Inflammatory macrophage treated with lipopolysaccharide for 1 hour (primary cell): ENCODE results near the gene NFS1.
"Not testable (repeated sequence)": the region's sequence is repeated elsewhere in the genome, so short reads cannot be mapped to it uniquely, and the experiment has no call there.

Source experiments
- DNase-seq, 2 donors: peaks; one replicate each; pipeline ENCODE4 v3.0.0-alpha.2; 2020 to 2022

NFS1 gene

GRCh38 chr20:35706591-35707529, 7.7 kb upstream of the NFS1 start:
- DNase-seq, result not testable (repeated sequence)

- not testable (repeated sequence) for DNase-seq
Measured at GRCh38 chr20:35705894-35706293, 6.7 kb upstream of the NFS1 start.

- DNase-seq, result no peak
Measured at GRCh38 chr20:35704514-35705261, 5.5 kb upstream of the NFS1 start.

- DNase-seq, result no peak
Measured at GRCh38 chr20:35702824-35703695, 3.9 kb upstream of the NFS1 start.

- no peak for DNase-seq
Measured at GRCh38 chr20:35702051-35702823, 3.1 kb upstream of the NFS1 start.

- DNase-seq, result no peak
Measured at GRCh38 chr20:35700625-35701148, 1.5 kb upstream of the NFS1 start.

GRCh38 chr20:35699957-35700624, 939 bp upstream of the NFS1 start:
- DNase-seq, result no peak

- no peak for DNase-seq
Measured at GRCh38 chr20:35698298-35699126, 640 bp downstream of the NFS1 start.

- DNase-seq, result no peak
Measured at GRCh38 chr20:35697696-35698297, 1.4 kb downstream of the NFS1 start.

GRCh38 chr20:35695978-35696377, 3.2 kb downstream of the NFS1 start:
- DNase-seq, result no peak

- no peak for DNase-seq
Measured at GRCh38 chr20:35695245-35695749, 3.9 kb downstream of the NFS1 start.

- DNase-seq, result no peak
Measured at GRCh38 chr20:35690265-35690664, 8.9 kb downstream of the NFS1 start.

GRCh38 chr20:35686872-35687271, 12.3 kb downstream of the NFS1 start:
- not testable (repeated sequence) for DNase-seq

- not testable (repeated sequence) for DNase-seq
Measured at GRCh38 chr20:35685368-35685767, 13.8 kb downstream of the NFS1 start.

GRCh38 chr20:35681960-35682359, 17.2 kb downstream of the NFS1 start:
- DNase-seq, result no peak

GRCh38 chr20:35680452-35681183, 18.5 kb downstream of the NFS1 start:
- peak; percentile 46 to 48 for DNase-seq

GRCh38 chr20:35674921-35675320, 24.2 kb downstream of the NFS1 start:
- no peak for DNase-seq

GRCh38 chr20:35673884-35674283, 25.3 kb downstream of the NFS1 start:
- DNase-seq, result no peak

GRCh38 chr20:35669681-35670080, 29.5 kb downstream of the NFS1 start:
- DNase-seq, result no peak
